ENCODE results near the gene RPP21. TPM values are rescaled to one million over a fixed set of nuclear protein-coding genes. Genes with fewer than 3 reads are reported as not detected.

Gene RPP21
- total RNA-seq, 1 donor: 24.6 TPM

GRCh38 chr6:30322527-30323501, 22.1 kb upstream of the RPP21 start:
- Histone ChIP-seq H2AFZ (ENCODE audit: low read length) (no peak overlapping the region), H3K9me3 (ENCODE audit: low read depth, low read length) (no peaks in the 10 kb centered on the region), H3K4me1 (ENCODE audit: insufficient read depth, low read length) (peaks cover 42% of the 10 kb centered on the region), H4K20me1 (ENCODE audit: insufficient read depth, low read length) (peaks cover 50% of the 10 kb centered on the region), H3K36me3 (ENCODE audit: insufficient read depth, low read length) (no peaks in the 10 kb centered on the region), H3K27me3 (ENCODE audit: insufficient read depth, low read length) (no peaks in the 10 kb centered on the region), H3K4me2 (ENCODE audit: insufficient read depth, low read length) (peak overlapping the region; percentile 69), H3K79me2 (ENCODE audit: insufficient read depth, low read length) (peaks cover 90% of the 10 kb centered on the region), H3K4me3 (ENCODE audit: insufficient read depth, low read length) (peak overlapping the region; percentile 27), H3K27ac (ENCODE audit: low read depth, low read length) (peak overlapping the region; percentile 81)
- TF ChIP-seq CTCF (IDR thresholded peaks at IDR 0.05; ENCODE audit: extremely low read depth, low read depth, low read length): no peak
- DNase-seq (ENCODE audit: insufficient read length, low spot score, missing footprints): peak; percentile 78

GRCh38 chr6:30323806-30324205, 21.1 kb upstream of the RPP21 start:
- Histone ChIP-seq H2AFZ (ENCODE audit: low read length) (no peak overlapping the region), H3K79me2 (ENCODE audit: insufficient read depth, low read length) (peaks cover 83% of the 10 kb centered on the region), H3K4me2 (ENCODE audit: insufficient read depth, low read length) (peak overlapping the region; percentile 69), H3K4me1 (ENCODE audit: insufficient read depth, low read length) (peaks cover 43% of the 10 kb centered on the region), H4K20me1 (ENCODE audit: insufficient read depth, low read length) (peaks cover 40% of the 10 kb centered on the region), H3K27ac (ENCODE audit: low read depth, low read length) (peak overlapping the region; percentile 81), H3K9me3 (ENCODE audit: low read depth, low read length) (no peaks in the 10 kb centered on the region), H3K36me3 (ENCODE audit: insufficient read depth, low read length) (no peaks in the 10 kb centered on the region), H3K4me3 (ENCODE audit: insufficient read depth, low read length) (no peak overlapping the region), H3K27me3 (ENCODE audit: insufficient read depth, low read length) (no peaks in the 10 kb centered on the region)
- no peak for TF ChIP-seq CTCF (IDR thresholded peaks at IDR 0.05; ENCODE audit: extremely low read depth, low read depth, low read length)
- DNase-seq (ENCODE audit: insufficient read length, low spot score, missing footprints): peak; percentile 35

- Histone ChIP-seq H3K27me3 (ENCODE audit: insufficient read depth, low read length) (no peaks in the 10 kb centered on the region), H4K20me1 (ENCODE audit: insufficient read depth, low read length) (peaks cover 31% of the 10 kb centered on the region), H3K79me2 (ENCODE audit: insufficient read depth, low read length) (peaks cover 69% of the 10 kb centered on the region), H3K4me2 (ENCODE audit: insufficient read depth, low read length) (peak overlapping the region; percentile 100), H3K4me3 (ENCODE audit: insufficient read depth, low read length) (peak overlapping the region; percentile 99), H3K27ac (ENCODE audit: low read depth, low read length) (peak overlapping the region; percentile 98), H3K36me3 (ENCODE audit: insufficient read depth, low read length) (peaks cover 13% of the 10 kb centered on the region), H2AFZ (ENCODE audit: low read length) (peak overlapping the region; percentile 90), H3K9me3 (ENCODE audit: low read depth, low read length) (no peaks in the 10 kb centered on the region), H3K4me1 (ENCODE audit: insufficient read depth, low read length) (peaks cover 43% of the 10 kb centered on the region)
- TF ChIP-seq CTCF (IDR thresholded peaks at IDR 0.05; ENCODE audit: extremely low read depth, low read depth, low read length): no peak
- DNase-seq (ENCODE audit: insufficient read length, low spot score, missing footprints): peak; percentile 97
These were observed 19.6 kb upstream of the RPP21 start for GRCh38 chr6:30325150-30325872.
